BJ (cell line): ENCODE measurements around the gene STXBP1. TPM values are rescaled to one million over a fixed set of nuclear protein-coding genes. Genes with fewer than 3 reads are reported as not detected.

ENCODE experiments used
- CTCF ChIA-PET: fragments of 350-600 bp; formaldehyde crosslinking; extraction: SDS; loops from one replicate; lab custom pipeline; 2021; ENCODE audit warnings: antibody characterized with exemption, inconsistent platforms; lab: Yijun Ruan, JAX
- POLR2A ChIA-PET: fragments of 300-600 bp; sonication (Branson Sonifier 250); formaldehyde crosslinking; extraction: SDS; loops from one replicate; lab custom pipeline; 2021; ENCODE audit warnings: antibody characterized with exemption; lab: Charles Lee
- DNase-seq: peaks from one replicate; pipeline ENCODE4 v3.0.0-alpha.2; 2011; ENCODE audit warnings: low read depth
- H3K27me3 ChIP-seq: 2 replicates; pipeline ENCODE4 v1.6.0; 2011; ENCODE audit warnings: low read length; ENCODE audit not compliant: control insufficient read depth, insufficient read depth
- H3K36me3 ChIP-seq: 2 replicates; pipeline ENCODE4 v1.5.1; 2011; ENCODE audit warnings: low read length; ENCODE audit not compliant: control insufficient read depth, insufficient read depth
- H3K4me3 ChIP-seq: 2 replicates; pipeline ENCODE4 v1.5.1; 2011; ENCODE audit warnings: low read depth, mild to moderate bottlenecking, control low read depth, low read length
- CTCF ChIP-seq: IDR thresholded peaks from 2 replicates; pipeline ENCODE4 v1.5.1; 2011; ENCODE audit warnings: low read depth, mild to moderate bottlenecking, control low read depth, inconsistent platforms, low read length, moderate library complexity; ENCODE audit not compliant: insufficient read depth
- polyA plus RNA-seq: library from polyadenylated mRNA; depleted of rRNA; stranded (reverse); fragments of >200 nt; gene quantifications from 2 replicates; pipeline ENCODE4 v1.2.3, GENCODE V29; 2011

STXBP1 gene
- polyA plus RNA-seq, 1 experiment, result 18.1 TPM

- TF ChIP-seq CTCF, result no peak
- POLR2A ChIA-PET, result no interaction called here
- DNase-seq, result no peak
- peaks cover 6% of the 10 kb centered on the region; the same call in 1 of the 2 replicates for H3K36me3 ChIP-seq
- no peaks in the 10 kb centered on the region for H3K27me3 ChIP-seq
- no peak overlapping the region for H3K4me3 ChIP-seq
- CTCF ChIA-PET, result interaction anchor here (0.8 to 1.8 kb wide), 2 partner anchors 12 to 32 kb away, joined by 3 to 6 read pairs; no protein-coding TSS in a partner anchor
These were observed 81.1 kb downstream of the STXBP1 start for GRCh38 chr9:127693143-127693542.

GRCh38 chr9:127693697-127694096 lies 81.6 kb downstream of the STXBP1 start:
- POLR2A ChIA-PET, result no interaction called here
- Histone ChIP-seq H3K36me3 (peaks cover 6% of the 10 kb centered on the region; the same call in 1 of the 2 replicates), H3K4me3 (no peak overlapping the region), H3K27me3 (no peaks in the 10 kb centered on the region)
- CTCF ChIA-PET, result interaction anchor here (0.8 to 1.0 kb wide), 2 partner anchors 31 to 41 kb away, joined by 3 read pairs; no protein-coding TSS in a partner anchor
- TF ChIP-seq CTCF, result no peak
- no peak for DNase-seq

GRCh38 chr9:127694890-127695720 lies 83.0 kb downstream of the STXBP1 start:
- Histone ChIP-seq H3K27me3 (no peaks in the 10 kb centered on the region), H3K4me3 (no peak overlapping the region), H3K36me3 (peaks cover 5% of the 10 kb centered on the region; the same call in 1 of the 2 replicates)
- peak; percentile 50 for DNase-seq
- ChIA-PET CTCF (interaction anchor here (0.9 to 1.5 kb wide), 2 partner anchors 8 to 16 kb away, joined by 3 to 4 read pairs; no protein-coding TSS in a partner anchor), POLR2A (no interaction called here)
- TF ChIP-seq CTCF, result no peak

- no peaks in the 10 kb centered on the region for H3K27me3 ChIP-seq
- TF ChIP-seq CTCF, result no peak
- no peak overlapping the region for H3K4me3 ChIP-seq
- no peak for DNase-seq
- ChIA-PET CTCF (no interaction called here), POLR2A (no interaction called here)
- H3K36me3 ChIP-seq, result no peaks in the 10 kb centered on the region
These were observed 85.5 kb downstream of the STXBP1 start for GRCh38 chr9:127697575-127697974.

- Histone ChIP-seq H3K27me3 (no peaks in the 10 kb centered on the region), H3K36me3 (no peaks in the 10 kb centered on the region), H3K4me3 (no peak overlapping the region)
- ChIA-PET CTCF (no interaction called here), POLR2A (no interaction called here)
- DNase-seq, result no peak
- TF ChIP-seq CTCF, result no peak
These were observed 86.3 kb downstream of the STXBP1 start for GRCh38 chr9:127698386-127698785.
